Left renal pelvis (tissue), 4 donors: ENCODE results near the gene ZNF792. TPM values are rescaled to one million over a fixed set of nuclear protein-coding genes. Genes with fewer than 3 reads are reported as not detected.
"Not testable (repeated sequence)": the region's sequence is repeated elsewhere in the genome, so short reads cannot be mapped to it uniquely, and the experiment has no call there.

ENCODE experiments used
- DNase-seq, 4 donors: peaks; one replicate each; pipeline ENCODE4 v3.0.0-alpha.2; 2013; ENCODE audit warnings: low read depth in 4 of 4, low spot score in 3 of 4
- polyA plus RNA-seq, 4 donors: library from polyadenylated mRNA; unstranded; fragments of 120-200 nt; gene quantifications; one replicate each; pipeline ENCODE4 v1.2.1, GENCODE V29; 2013; ENCODE audit not compliant: insufficient read length in 4 of 4

The ZNF792 gene
- polyA plus RNA-seq = 1 to 10 TPM; 5.2 to 7.4 (median 5.9) TPM

DNA sequence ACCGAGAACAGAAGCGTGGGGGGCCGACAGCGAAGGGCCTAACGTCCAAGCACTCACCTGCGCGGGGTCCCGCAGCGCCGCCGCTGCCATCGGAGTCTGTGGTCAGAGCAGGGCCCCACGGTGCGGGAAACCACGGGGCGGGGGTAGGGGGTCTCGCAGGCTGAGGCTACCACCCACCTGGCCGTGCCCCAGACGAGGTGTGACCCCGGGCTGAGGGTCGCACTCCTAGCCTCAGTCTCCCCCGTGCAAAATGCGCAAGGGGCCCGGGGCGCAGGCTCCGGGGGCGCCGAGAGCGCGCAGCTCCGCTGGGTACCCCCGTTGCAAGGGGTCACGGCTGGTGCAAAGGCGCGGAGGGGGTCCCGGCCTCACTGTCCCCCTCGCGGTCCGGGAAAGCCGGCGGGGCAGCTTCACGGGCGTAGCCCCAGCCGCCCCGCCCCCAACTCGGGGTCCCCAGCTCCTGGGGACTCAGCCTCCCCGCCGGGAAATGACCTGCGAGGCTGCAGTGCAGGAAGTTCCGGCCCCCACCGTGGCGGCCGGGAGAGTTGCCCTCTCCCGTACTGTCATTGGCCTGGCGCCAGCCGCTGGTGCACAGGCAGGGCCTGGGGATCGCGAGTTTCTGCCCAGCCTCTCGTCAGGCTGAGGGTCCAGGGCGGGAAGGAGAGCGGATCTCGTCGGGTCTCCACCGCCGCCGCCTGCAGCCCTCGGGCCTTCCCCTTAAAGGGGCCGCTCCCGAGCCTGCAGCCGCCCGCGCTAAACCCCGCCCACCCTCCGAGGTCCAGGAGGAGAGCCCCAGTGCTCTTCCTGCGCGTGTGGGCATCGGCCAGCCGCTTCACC lies at the start of gene ZNF792:
ZNF792 (minus strand) TSS at position 657 of the 834 bp plus-strand sequence; CDS start at position 90, 567 bp downstream.
- peak in 3 of 4 donors; percentile 29 to 42 (median 35) for DNase-seq

DNA sequence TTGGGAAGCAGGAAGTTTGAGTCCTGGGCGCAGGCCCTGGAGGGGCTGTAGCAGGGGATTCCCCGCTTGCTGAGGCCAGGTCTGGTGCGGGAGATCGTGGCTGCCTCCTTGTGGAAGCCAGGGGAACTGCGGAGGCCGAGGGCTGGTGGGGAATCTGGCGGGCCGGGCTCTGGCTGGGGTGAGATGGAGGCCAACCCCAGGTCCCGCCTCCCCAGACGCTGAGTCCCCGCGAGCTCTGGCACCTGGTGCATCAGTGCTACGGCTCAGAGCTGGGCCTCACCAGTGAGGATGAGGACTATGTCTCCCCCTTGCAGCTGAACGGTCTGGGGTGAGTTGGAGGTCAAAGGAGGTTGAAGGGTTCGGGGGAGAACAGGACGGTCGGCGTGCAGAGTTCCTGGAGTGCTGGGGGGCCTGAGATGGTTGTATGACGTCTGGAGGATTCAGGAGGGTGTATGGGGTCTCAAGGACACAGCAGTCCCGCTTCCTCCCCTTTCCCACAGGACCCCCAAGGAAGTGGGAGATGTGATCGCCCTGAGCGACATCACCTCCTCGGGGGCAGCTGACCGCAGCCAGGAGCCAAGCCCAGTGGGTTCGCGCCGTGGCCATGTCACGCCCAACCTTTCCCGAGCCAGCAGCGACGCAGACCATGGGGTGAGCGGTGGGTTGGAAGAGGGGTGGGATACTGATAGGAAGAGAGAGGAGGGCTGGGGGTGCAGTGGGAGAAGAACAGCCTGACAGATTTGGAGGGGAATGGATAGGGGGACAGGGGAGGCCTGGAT lies 49.2 kb upstream of the ZNF792 start:
- no peak for DNase-seq

DNA sequence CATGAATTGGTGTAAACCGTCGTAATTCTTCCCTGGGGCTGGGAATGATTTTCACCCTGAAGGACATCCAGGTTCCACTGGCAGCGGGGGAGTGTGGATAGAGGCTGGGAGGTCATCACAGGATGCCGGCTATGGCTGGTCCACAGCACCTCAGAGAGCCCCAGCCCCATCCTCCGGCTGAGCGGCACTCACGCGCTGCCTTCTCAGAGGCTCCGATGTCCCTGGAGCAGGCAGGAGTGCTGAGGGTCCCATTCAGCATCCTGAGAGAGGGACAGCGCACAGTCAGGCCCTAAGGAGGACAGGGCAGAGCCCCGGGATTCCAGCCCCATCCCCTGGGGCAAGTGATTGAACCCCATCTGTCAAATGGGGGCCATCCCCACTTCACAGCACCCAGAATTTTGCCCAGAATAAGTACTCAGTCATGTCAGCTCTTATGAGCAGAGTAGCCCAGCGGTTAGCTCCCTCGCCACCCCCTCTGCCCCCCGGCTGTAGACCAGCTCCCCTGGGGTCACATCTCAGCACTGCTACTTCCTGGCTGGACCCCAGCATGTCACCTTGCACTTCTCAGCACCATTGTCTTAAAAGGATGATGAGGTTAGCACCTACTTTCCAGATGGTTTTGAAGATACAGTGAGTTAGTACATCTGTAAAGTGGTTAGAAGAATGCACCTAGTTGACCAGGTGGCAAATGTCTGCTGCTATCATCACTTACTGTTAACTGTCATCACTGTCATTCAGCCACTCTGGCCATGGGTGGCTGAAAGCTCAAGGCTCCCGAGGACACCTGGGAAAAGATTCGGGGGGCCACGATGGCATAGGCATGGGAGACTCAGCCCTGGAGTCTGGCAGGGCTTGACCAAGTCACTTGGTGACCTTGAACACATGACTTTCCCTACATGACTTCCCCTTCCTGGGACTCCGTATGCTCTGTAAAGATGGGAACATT lies 48.0 kb upstream of the ZNF792 start:
- DNase-seq = no peak

DNA sequence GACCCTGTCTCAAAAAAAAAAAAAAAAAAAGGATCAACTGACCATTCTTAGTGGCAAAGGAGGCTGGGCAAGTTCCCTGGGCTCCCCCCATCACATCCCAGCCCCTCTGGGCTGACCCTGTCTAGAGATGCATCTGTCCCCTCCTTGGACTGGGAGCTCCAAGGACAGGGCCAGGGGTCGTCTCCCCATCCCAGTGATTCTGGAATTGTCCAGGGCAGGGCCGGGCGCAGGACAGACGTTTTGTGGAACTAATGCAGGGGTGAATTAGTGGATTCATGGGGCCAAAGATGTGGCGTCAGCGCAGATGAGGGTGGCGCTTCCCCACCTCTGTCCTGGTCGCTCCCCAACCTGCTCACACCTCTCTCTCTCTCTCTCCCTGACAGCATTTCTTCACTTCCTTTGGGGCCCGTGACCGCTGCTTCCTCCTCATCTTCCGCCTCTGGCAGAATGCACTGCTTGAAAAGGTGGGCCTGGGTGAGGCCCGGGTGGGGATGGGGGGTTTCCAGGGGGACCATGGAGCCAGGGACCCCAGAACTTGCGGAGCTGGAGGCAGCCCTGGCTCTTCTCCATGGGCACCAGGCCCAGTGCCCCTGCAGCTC lies 47.2 kb upstream of the ZNF792 start:
- DNase-seq = no peak

DNA sequence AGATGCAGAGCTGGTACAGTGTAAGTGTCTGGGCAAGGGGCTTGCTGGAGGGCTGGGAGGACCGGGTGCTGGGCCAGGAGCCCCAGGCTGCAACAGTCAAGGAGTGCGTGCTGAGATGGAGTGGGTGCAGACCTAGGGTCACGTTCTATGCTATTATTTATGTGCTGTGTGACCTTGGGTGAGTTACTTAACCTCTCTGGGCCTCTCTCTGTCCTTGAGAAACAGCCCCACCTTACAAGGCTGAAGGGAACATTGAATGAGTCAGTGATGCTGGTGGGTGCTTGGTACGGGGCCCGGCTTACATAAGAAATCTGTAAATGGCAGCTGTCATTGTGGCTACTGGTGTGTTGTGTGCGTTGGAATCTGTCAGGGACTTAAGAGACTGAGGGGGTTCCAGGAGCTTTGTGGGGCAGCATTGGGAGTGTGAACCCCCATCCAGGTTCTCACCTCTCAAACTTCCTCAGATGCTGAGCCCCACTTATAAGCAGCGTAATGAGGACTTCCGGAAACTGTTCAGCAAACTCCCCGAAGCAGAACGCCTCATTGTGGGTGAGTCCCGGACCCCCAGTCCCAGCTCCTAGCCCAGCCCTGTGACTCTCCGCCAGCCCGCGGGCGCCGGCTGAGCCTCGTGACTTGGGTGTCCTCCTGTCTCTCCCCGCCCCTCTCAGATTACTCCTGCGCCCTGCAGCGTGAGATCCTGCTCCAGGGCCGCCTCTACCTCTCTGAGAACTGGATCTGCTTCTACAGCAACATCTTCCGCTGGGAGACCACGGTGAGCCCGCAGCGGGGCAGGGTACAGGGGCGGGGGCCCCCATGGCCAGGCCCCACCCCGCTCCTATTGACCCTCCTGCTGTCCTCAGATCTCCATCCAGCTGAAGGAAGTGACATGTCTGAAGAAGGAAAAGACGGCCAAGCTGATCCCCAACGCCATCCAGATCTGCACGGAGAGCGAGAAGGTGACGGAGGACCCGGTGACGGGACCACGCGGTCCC lies 45.7 kb upstream of the ZNF792 start:
- DNase-seq = no peak

DNA sequence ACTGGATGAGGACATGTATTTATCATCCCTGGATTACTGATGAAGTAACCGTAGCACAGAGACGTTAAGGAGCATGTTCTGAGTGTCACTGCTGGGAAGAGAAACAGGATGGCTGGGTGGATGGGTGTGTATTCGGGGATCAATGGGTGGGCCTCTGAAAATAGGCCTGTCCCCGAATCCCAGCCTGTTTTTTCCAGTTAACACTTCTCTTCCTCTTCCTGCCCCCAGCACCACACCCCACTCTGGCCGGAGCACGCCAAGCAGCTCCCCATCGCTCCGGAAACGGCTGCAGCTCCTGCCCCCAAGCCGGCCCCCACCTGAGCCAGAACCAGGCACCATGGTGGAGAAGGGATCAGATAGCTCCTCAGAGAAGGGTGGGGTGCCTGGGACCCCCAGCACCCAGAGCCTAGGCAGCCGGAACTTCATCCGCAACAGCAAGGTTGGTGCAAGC lies 44.9 kb upstream of the ZNF792 start:
- no peak for DNase-seq

DNA sequence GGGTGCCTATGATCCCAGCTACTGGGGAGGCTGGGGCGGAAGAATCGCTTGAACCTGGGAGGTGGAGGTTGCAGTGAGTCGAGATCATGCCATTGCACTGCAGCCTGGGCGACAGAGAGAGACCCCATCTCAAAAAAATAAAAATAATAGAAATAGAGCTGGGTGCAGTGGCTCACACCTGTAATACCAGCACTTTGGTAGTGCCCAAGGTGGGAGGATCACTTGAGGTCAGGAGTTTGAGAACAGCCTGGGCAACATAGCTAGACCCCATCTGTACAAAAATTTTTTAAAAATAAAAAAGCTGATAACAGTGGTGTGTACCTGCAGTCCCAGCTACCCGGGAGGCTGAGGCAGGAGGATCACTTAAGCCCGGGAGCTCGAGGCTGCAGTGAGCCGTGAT lies 43.4 kb upstream of the ZNF792 start:
- not testable (repeated sequence) for DNase-seq

DNA sequence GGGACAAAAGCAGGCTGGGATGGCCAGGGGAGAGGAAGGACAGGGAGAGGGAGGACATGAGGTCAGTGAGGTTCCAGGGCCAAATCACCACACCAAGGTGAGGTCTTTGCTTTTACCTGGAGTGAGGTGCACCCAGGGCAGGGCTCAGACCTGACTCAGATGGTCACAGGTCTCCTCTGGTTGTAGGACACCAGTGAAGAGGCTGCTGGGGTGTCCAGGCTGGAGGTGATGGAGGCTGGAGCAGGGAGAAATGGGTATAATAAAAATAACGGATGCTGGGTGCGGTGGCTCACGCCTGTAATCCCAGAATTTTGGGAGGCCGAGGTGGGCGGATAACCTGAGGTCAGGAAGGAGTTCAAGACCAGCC lies 43.0 kb upstream of the ZNF792 start:
- DNase-seq = no peak

DNA sequence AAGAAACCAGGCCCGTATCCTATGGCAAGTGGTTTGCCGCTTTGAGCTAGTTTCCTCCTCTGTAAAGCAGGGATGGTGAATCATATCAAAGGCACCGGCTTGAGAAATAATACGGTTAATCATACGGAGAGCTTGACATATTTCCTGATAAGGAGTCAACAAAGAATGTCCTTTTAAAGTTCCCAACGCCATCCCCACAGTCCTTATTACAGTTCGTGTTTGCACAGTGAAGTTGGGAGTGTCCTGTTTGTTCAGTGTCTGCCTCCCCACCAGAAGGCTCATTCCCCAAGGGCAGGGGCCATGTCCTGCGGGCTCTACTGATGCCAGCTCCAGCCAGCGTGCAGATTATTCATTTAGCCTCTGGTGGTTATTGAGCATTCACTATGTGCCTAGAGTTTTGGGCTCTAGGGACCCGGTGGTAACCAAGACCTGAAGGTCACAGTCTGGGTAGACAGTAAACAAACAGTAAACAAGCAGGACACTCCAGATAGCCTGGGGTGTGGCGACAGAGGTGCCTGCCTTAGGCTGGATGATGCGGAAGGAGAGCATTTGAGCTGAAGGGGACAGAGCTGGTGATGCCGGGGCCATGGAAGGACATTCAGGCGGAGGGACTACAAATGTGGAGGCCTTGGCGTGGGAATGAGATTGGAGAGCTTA lies 42.4 kb upstream of the ZNF792 start:
- no peak for DNase-seq

DNA sequence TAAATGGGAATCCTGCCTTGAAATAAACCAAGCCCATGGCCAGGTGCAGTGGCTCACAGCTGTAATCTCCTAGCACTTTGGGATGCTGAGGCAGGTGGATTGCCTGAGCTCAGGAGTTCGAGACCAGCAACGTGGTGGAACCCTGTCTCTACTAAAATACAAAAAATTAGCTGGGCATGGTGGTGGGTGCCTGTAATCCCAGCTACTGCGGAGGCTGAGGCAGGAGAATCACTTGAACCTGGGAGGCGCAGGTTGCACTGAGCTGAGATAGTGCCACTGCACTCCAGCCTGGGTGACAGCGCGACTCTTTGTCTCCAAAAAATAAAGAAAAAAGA lies 41.9 kb upstream of the ZNF792 start:
- DNase-seq = not testable (repeated sequence)

DNA sequence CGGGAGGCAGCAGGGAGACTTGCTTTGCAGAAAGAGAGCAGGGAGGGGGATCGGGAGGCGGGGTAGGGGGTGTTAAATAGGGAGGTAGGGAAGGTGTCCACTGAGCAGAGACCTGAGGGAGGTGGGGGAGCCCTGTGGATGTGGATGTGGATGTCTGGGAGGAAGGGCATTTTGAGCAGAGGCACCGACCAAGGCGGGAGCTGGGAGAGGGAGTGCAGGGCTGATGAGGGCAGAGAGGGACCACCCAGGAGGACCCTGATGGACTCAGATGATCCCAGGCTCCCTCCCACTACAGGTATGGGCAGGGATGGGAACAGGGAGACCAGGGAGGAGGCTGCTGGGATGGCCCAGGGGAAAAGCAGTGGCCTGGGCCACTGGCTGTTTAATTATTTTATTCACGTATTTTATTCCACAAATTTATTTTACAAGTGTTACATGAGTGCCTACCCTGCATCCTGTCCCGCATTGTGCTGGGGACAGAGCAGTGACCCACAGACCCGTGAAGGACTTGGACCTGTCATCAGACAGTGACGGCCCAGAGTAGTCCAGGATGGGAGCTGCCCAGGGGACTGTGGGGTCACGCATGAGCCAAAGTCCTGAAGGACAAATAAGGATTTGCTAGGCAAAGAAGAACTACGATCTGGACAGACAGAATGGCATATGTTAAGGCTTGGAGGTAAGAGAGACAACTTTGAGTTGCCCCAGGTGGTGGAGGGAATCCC lies 41.4 kb upstream of the ZNF792 start:
- no peak for DNase-seq

DNA sequence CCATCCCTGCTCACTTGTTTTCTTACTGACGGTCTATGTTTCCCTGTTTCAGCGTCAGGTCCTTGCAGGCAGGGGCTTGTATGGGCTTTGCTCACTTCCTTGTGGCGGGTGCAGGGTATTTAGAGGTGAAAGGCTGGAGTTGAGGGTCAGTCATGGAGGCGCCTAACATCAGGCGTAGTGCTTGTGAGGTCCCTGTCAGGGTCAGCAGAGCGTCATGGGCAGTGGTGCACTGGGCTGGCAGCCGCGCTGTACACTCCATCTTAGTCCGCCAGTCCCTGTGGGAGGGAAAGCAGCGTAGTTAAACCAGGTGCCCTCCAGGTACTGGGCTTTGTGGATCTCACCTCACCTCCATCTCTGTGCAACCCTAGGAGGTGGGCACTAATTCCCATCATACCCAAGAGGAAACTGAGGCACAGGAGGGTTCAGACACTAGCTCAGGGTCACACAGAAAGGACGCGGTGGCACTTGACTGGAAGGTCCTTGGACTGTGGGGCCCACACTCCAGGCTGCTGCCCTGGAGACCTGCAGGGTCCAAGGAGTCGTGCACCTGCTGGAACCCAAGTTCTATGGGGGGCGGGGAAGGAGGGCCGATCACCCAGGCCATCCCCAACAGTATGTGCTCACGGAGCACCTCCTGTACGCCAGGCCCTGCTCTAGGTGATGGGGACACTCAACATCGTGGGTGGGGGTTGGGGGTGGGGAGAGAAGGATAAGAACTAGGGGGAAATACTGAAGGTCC lies 40.7 kb upstream of the ZNF792 start:
- DNase-seq = no peak

DNA sequence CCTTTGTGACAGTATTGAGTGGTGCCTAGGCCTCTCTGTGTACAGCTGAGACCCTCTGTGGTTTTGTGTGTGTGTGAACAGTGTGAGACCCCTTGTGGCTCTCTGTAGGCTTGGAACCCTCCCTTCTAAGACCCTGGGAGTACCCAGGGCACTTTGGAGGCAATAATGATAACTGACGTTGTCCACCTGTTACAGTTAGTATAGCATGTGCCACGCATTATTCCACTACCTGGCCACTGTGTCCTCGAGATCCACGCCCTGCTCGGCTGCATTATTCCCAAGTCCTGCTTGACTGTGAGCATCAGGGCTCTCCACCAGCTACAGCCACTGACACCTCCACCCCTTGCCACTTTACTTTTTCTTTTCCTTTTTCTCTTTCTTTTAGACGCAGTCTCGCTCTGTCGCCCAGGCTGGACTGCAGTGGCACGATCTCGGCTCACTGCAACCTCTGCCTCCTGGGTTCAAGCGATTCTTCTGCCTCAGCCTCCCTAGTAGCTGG lies 38.1 kb upstream of the ZNF792 start:
- DNase-seq = no peak

DNA sequence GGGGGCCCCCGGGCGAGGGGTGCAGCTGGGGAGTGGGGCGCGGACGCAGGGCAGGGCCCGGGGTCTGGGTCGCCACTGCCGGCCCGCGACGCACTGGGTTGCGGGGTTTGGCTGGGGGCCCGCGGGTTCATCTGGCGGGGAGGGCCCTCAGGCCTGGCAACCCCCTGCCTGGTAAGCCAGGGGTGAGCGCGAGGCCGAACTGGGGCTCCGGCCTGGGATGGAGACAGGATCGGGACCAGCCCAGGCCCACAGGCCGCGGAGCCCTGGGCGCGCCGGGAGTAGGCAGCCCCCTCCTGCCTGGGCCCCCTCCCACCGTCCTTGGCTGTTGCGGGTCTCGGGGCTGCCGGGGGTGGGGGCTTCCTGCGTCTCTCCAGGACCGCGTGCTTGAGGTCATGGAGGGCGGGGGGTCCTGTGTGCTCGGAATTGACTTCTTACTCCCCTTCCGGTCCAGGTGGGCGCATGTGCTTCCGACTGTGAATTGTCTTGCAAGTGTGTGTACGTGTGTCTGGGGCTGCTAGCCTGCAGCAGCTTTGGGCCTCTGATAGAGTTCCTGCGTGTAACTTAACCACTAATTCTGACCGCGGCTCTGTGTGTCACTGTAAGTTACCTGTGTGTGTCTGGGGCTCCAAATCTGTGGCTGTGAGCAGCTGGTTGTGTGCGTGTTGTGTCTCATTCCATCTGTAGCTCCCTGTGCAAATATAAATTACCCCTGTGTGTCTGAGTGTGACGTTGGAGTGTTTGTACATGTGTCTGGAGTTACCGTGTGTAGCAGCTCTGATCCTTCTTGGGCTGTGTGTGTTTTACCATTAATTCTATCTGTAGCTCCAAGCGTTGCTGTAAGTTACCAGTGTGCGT lies 36.8 kb upstream of the ZNF792 start:
- DNase-seq = no peak

DNA sequence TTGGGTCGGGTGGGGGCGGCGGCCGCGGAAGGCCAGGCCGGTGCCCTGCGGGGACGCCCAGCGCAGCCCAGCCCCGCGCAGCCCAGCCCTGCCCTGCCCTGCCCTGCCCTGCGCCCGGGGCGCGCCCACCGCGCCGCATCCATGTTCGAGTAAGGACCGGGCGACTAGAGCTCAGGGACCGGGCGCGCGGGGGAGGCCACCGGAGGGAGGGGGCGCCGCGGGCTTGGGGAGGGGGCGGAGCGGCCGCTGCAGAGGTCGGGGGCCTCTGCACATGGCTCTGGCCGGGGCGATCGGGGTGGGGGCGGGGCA lies 36.3 kb upstream of the ZNF792 start:
- no peak for DNase-seq
